Neural cell (in vitro differentiated cells): ENCODE measurements around the gene COASY. TPM values are rescaled to one million over a fixed set of nuclear protein-coding genes. Genes with fewer than 3 reads are reported as not detected.

Source experiments
- H2AFZ ChIP-seq: fragments of 200-600, 300-800 bp; sonication (generic), shearing (Covaris generic); 2 replicates; pipeline ENCODE4 v1.6.0; 2014; ENCODE audit warnings: low read depth, mild to moderate bottlenecking, antibody characterized with exemption, low read length, moderate library complexity
- H3F3A ChIP-seq: fragments of 200-600 bp; shearing (Covaris generic); 2 replicates; pipeline ENCODE4 v1.6.1; 2016; ENCODE audit warnings: mild to moderate bottlenecking, moderate library complexity, mixed read lengths, antibody characterized with exemption, low read length; ENCODE audit not compliant: insufficient read depth, poor library complexity, severe bottlenecking
- H3K27ac ChIP-seq: fragments of 200-600, 300-800 bp; sonication (generic), shearing (Covaris generic); 2 replicates; pipeline ENCODE4 v1.5.1; 2014; ENCODE audit warnings: mild to moderate bottlenecking, low read length, moderate library complexity
- H3K27me3 ChIP-seq: fragments of 300-800, 200-600 bp; sonication (generic), shearing (Covaris generic); 2 replicates; pipeline ENCODE4 v1.6.0; 2014; ENCODE audit warnings: mild to moderate bottlenecking, low read depth, low read length, moderate library complexity; ENCODE audit not compliant: insufficient read depth
- H3K36me3 ChIP-seq: fragments of 300-800, 200-600 bp; sonication (generic), shearing (Covaris generic); 2 replicates; pipeline ENCODE4 v1.5.1; 2014; ENCODE audit warnings: mild to moderate bottlenecking, antibody characterized with exemption, low read length, moderate library complexity; ENCODE audit not compliant: insufficient read depth
- H3K4me2 ChIP-seq: fragments of 300-800, 200-600 bp; sonication (generic), shearing (Covaris generic); 2 replicates; pipeline ENCODE4 v1.6.0; 2014; ENCODE audit warnings: mild to moderate bottlenecking, low read length
- H3K4me3 ChIP-seq: fragments of 300-800, 200-600 bp; sonication (generic), shearing (Covaris generic); 2 replicates; pipeline ENCODE4 v1.5.1; 2014; ENCODE audit warnings: mild to moderate bottlenecking, low read length, moderate library complexity
- H3K79me2 ChIP-seq: fragments of 200-600 bp; shearing (Covaris generic); replicated peaks from 2 replicates; pipeline ENCODE4 v1.6.0; 2014; ENCODE audit warnings: mild to moderate bottlenecking, low read length, moderate library complexity; ENCODE audit not compliant: insufficient read depth
- H3K9ac ChIP-seq: fragments of 300-800, 200-600 bp; sonication (generic), shearing (Covaris generic); 2 replicates; pipeline ENCODE4 v1.6.1; 2016; ENCODE audit warnings: mild to moderate bottlenecking, low read length, mixed read lengths
- H3K9me2 ChIP-seq: fragments of 200-600 bp; shearing (Covaris generic); 2 replicates; pipeline ENCODE4 v1.6.1; 2016; ENCODE audit warnings: mild to moderate bottlenecking, low read length, mixed read lengths; ENCODE audit not compliant: insufficient read depth
- H3K9me3 ChIP-seq: fragments of 200-600, 300-800 bp; sonication (generic), shearing (Covaris generic); 2 replicates; pipeline ENCODE4 v1.6.1; 2016; ENCODE audit warnings: mild to moderate bottlenecking, mixed run types, low read length, moderate library complexity, mixed read lengths
- H4K20me1 ChIP-seq: fragments of 200-600 bp; shearing (Covaris generic); 2 replicates; pipeline ENCODE4 v1.6.1; 2016; ENCODE audit warnings: mild to moderate bottlenecking, mixed run types; ENCODE audit not compliant: insufficient read depth
- CTCF ChIP-seq: fragments of 450-650 bp; IDR thresholded peaks from 2 replicates; pipeline ENCODE4 v1.5.1; 2014; ENCODE audit warnings: antibody characterized with exemption, mild to moderate bottlenecking, moderate library complexity; ENCODE audit not compliant: poor library complexity, severe bottlenecking
- EP300 ChIP-seq: fragments of 450-650 bp; conservative IDR thresholded peaks from 2 replicates; pipeline ENCODE4 v1.6.1; 2014; ENCODE audit warnings: antibody characterized with exemption, mild to moderate bottlenecking, moderate library complexity; ENCODE audit not compliant: poor library complexity, severe bottlenecking
- EZH2 ChIP-seq: fragments of 200-600, 300-800 bp; shearing (Covaris generic), sonication (generic); IDR thresholded peaks from 2 replicates; pipeline ENCODE4 v1.6.1; 2014; ENCODE audit warnings: antibody characterized with exemption, low read length, borderline replicate concordance, mild to moderate bottlenecking; ENCODE audit not compliant: insufficient read depth, poor library complexity, severe bottlenecking
- MXI1 ChIP-seq: fragments of 450-650 bp; conservative IDR thresholded peaks from 2 replicates; pipeline ENCODE4 v1.6.1; 2014; ENCODE audit warnings: antibody characterized with exemption, mild to moderate bottlenecking; ENCODE audit not compliant: poor library complexity, severe bottlenecking
- POLR2AphosphoS5 ChIP-seq: IDR thresholded peaks from 2 replicates; pipeline ENCODE4 v1.6.1; 2012
- RAD21 ChIP-seq: fragments of 450-650 bp; conservative IDR thresholded peaks from 2 replicates; pipeline ENCODE4 v1.6.1; 2014; ENCODE audit warnings: antibody characterized with exemption, mild to moderate bottlenecking, moderate library complexity
- REST ChIP-seq: IDR thresholded peaks from 2 replicates; pipeline ENCODE4 v1.6.1; 2012; ENCODE audit warnings: borderline replicate concordance
- SMC3 ChIP-seq: fragments of 450-650 bp; conservative IDR thresholded peaks from 2 replicates; pipeline ENCODE4 v1.6.1; 2014; ENCODE audit warnings: antibody characterized with exemption, mild to moderate bottlenecking, moderate library complexity; ENCODE audit not compliant: poor library complexity
- TAF1 ChIP-seq: IDR thresholded peaks from 2 replicates; pipeline ENCODE4 v1.6.1; 2012; ENCODE audit warnings: low read depth
- polyA plus RNA-seq: library from polyadenylated mRNA; depleted of rRNA; stranded (reverse); fragments of >200 nt; gene quantifications from 2 replicates; pipeline ENCODE4 v1.2.3, GENCODE V29; 2014

COASY gene
- polyA plus RNA-seq, 1 donor from 2014 or later: 8.2 TPM

- TF ChIP-seq CTCF: no peak
- no peak for TF ChIP-seq REST
- TF ChIP-seq EP300: no peak
- TF ChIP-seq POLR2AphosphoS5: no peak
- no peak for TF ChIP-seq MXI1
- TF ChIP-seq EZH2: no peak
- TF ChIP-seq TAF1: no peak
- no peak for TF ChIP-seq SMC3
- Histone ChIP-seq H3K4me2 (no peak overlapping the region), H3K27me3 (no peaks in the 10 kb centered on the region), H3K9ac (no peak overlapping the region), H4K20me1 (no peaks in the 10 kb centered on the region), H3K27ac (no peak overlapping the region), H3K9me2 (no peaks in the 10 kb centered on the region), H3F3A (no peaks in the 10 kb centered on the region), H2AFZ (no peak overlapping the region), H3K9me3 (no peaks in the 10 kb centered on the region), H3K4me3 (no peak overlapping the region), H3K36me3 (no peaks in the 10 kb centered on the region), H3K79me2 (no peaks in the 10 kb centered on the region)
Observed at GRCh38 chr17:42522798-42523278, 39.1 kb upstream of the COASY start.

- Histone ChIP-seq H3K36me3 (no peaks in the 10 kb centered on the region), H3F3A (no peaks in the 10 kb centered on the region), H3K27ac (no peak overlapping the region), H3K9me2 (no peaks in the 10 kb centered on the region), H3K4me3 (no peak overlapping the region), H4K20me1 (no peaks in the 10 kb centered on the region), H3K9ac (no peak overlapping the region), H3K9me3 (no peaks in the 10 kb centered on the region), H3K27me3 (no peaks in the 10 kb centered on the region), H3K4me2 (no peak overlapping the region), H3K79me2 (no peaks in the 10 kb centered on the region), H2AFZ (no peak overlapping the region)
- TF ChIP-seq RAD21 (no peak), REST (no peak)
Observed at GRCh38 chr17:42525221-42525620, 36.7 kb upstream of the COASY start.
